ENCODE data around the gene ADAMTSL2.

DNA sequence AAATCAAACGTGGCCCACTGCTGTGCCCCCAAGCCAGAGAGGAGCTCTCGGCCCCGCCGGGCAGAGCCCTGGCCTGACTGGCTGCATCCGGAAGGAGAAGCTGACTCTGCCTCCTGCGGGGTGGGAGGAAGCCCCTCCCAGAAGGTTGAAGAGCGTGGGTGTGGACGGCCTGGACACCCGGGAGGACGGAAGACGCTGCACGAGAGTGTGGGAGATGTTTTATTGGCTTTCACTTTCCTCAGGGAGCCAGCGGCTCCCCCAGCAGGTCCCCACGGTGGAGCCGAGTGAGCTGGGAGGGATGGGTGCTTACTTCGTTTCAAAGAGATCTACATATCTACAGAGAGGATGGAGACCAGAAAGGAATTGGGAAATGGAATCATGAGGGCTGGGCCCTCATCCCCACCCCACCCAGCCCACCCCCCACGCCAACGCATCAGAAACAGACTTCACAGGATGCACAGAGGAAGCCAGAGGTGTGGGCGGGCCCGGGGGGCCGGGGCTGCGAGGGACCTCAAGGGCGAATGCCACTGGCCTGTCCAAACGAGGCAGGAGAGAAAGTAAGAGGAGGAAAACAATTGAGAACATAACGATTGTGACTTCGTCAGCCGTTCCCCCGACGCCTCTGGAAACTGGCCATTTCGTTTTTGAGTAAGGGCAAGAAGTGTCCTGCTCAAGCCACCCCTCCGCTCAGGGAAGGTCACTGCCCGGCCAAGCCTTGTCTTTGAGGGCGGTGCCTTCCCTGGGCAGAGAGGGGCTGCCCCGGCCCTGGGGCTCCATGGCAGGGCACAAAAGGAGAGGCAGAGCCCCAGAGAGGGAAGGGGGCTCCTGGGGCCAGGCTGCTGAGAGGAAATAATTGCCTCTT, 42.6 kb downstream of the ADAMTSL2 start:
- no peak for TF ChIP-seq ARNT (IDR thresholded peaks at IDR 0.05)
- TF ChIP-seq CTCF (CRISPR knock-in tag; IDR thresholded peaks at IDR 0.05) = no peak
- TF ChIP-seq POLR2A (IDR thresholded peaks at IDR 0.05; ENCODE audit: insufficient read depth in 1 of 2, low read depth in 2 of 2, low read length in 2 of 2) = no peak
- TF ChIP-seq KLF9 (CRISPR knock-in tag; IDR thresholded peaks at IDR 0.05; ENCODE audit: low read depth) = no peak
- TF ChIP-seq ZNF143 (CRISPR knock-in tag; IDR thresholded peaks at IDR 0.05) = no peak
- TF ChIP-seq EZH2 (conservative IDR thresholded peaks at IDR 0.05; ENCODE audit: low read depth, low read length) = no peak
- no peak for TF ChIP-seq ZBTB4 (CRISPR knock-in tag; IDR thresholded peaks at IDR 0.05; ENCODE audit: borderline replicate concordance)
